ENCODE data around the gene PTCHD1.

DNA sequence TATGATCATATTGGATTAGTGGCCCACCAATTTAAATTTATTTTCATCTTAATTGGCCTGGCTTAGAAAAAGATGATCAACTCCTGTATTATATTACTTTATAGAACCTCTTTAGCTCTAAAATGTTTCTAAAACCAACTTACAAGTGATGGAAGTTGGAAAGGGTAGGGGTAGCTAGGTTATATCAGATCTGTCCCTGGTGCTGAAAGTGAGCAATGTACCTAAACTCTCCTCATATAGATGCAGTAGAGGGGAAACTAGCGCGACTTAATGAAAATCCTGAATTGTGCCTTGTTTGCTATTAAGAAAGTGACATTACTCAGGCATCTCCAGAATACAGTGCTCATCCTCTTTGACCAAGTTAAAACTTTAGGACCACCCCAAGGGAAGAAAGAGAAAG, 7.5 kb upstream of the PTCHD1 start:
- TF ChIP-seq, protein P1, sequence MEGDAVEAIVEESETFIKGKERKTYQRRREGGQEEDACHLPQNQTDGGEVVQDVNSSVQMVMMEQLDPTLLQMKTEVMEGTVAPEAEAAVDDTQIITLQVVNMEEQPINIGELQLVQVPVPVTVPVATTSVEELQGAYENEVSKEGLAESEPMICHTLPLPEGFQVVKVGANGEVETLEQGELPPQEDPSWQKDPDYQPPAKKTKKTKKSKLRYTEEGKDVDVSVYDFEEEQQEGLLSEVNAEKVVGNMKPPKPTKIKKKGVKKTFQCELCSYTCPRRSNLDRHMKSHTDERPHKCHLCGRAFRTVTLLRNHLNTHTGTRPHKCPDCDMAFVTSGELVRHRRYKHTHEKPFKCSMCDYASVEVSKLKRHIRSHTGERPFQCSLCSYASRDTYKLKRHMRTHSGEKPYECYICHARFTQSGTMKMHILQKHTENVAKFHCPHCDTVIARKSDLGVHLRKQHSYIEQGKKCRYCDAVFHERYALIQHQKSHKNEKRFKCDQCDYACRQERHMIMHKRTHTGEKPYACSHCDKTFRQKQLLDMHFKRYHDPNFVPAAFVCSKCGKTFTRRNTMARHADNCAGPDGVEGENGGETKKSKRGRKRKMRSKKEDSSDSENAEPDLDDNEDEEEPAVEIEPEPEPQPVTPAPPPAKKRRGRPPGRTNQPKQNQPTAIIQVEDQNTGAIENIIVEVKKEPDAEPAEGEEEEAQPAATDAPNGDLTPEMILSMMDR (IDR thresholded peaks at IDR 0.05), result no peak
- TF ChIP-seq POLR2A (IDR thresholded peaks at IDR 0.05), result no peak

Measured in testis (tissue), 2 donors.